ENCODE measurements around the gene PIGN. TPM values are rescaled to one million over a fixed set of nuclear protein-coding genes. Genes with fewer than 3 reads are reported as not detected.
"Not testable (repeated sequence)": the region's sequence is repeated elsewhere in the genome, so short reads cannot be mapped to it uniquely, and the experiment has no call there.

The PIGN gene
- total RNA-seq, 3 donors from 2014 or later (not counting 1 experiment from before 2014, with no cell fraction given): 12.2 to 21.7 (median 20.1) TPM

DNA sequence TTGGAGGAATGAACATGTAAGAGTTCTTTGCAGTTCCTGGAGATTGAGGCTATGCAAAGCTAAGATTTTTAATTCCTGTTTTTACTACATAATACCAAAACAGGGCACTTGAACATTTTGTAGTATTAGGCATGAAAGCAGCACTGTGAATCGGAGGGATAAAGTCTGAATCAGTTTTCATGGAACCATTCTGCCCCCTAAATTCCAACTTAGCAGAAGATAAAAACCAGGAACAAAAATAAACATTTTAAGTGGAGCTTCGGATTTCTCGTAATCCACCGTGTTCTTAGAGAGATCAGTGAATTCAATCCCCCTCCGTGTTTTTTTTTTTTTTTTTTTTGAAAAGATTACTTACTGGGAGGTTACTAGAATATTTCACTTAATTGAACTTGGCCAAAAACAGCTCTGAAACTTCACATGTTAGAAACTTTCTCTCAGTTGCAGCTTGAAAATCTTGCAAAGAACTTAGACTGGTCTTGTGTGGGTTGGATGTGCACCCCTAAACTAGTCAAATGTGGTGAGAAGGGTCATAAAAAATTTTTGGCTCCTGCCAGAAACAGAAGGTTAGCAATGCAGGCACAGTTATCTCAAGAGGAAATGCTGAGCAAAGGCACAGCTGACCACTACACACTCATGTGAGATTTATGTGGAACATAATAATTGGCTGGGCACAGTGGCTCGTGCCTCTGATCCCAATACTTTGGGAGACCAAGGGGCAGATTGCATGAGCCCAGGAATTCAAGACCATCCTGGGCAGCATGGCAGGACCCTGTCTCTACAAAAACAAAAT, 148.7 kb downstream of the PIGN start:
- H3K27me3 Mint-ChIP-seq (ENCODE audit: low read depth in 2 of 2): peaks cover 0 to 5% of the 10 kb centered on the region in 2 donors
- ATAC-seq (no peak), DNase-seq (no peak)
- peaks cover 5 to 11% of the 10 kb centered on the region in 2 donors for H3K4me1 Mint-ChIP-seq
- H3K9me3 Mint-ChIP-seq: no peaks in the 10 kb centered on the region
- no peaks in the 10 kb centered on the region for H3K4me1 ChIP-seq (ENCODE audit: control insufficient read depth, insufficient read depth, low read length)
- H3K36me3 ChIP-seq (ENCODE audit: control insufficient read depth, insufficient read depth, low read length): no peaks in the 10 kb centered on the region
- no peak overlapping the region for H3K4me3 Mint-ChIP-seq
- no peaks in the 10 kb centered on the region for H3K9me3 ChIP-seq (ENCODE audit: control insufficient read depth, insufficient read depth, low read length)
- TF ChIP-seq, protein P1, sequence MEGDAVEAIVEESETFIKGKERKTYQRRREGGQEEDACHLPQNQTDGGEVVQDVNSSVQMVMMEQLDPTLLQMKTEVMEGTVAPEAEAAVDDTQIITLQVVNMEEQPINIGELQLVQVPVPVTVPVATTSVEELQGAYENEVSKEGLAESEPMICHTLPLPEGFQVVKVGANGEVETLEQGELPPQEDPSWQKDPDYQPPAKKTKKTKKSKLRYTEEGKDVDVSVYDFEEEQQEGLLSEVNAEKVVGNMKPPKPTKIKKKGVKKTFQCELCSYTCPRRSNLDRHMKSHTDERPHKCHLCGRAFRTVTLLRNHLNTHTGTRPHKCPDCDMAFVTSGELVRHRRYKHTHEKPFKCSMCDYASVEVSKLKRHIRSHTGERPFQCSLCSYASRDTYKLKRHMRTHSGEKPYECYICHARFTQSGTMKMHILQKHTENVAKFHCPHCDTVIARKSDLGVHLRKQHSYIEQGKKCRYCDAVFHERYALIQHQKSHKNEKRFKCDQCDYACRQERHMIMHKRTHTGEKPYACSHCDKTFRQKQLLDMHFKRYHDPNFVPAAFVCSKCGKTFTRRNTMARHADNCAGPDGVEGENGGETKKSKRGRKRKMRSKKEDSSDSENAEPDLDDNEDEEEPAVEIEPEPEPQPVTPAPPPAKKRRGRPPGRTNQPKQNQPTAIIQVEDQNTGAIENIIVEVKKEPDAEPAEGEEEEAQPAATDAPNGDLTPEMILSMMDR (IDR thresholded peaks at IDR 0.05): no peak
- intact Hi-C loops (cut with micrococcal nuclease): no loop called here
- 88% methylated on average over 6 of the region's 6 CpGs for WGBS (ENCODE audit: insufficient coverage)
- no peak overlapping the region for H3K27ac Mint-ChIP-seq
- no peaks in the 10 kb centered on the region for H3K36me3 Mint-ChIP-seq
- H3K27me3 ChIP-seq (ENCODE audit: control insufficient read depth, insufficient read depth, low read length): no peaks in the 10 kb centered on the region
- no peak overlapping the region for H3K27ac ChIP-seq (ENCODE audit: low read length)
- H3K4me3 ChIP-seq (ENCODE audit: low read length): no peak overlapping the region

DNA sequence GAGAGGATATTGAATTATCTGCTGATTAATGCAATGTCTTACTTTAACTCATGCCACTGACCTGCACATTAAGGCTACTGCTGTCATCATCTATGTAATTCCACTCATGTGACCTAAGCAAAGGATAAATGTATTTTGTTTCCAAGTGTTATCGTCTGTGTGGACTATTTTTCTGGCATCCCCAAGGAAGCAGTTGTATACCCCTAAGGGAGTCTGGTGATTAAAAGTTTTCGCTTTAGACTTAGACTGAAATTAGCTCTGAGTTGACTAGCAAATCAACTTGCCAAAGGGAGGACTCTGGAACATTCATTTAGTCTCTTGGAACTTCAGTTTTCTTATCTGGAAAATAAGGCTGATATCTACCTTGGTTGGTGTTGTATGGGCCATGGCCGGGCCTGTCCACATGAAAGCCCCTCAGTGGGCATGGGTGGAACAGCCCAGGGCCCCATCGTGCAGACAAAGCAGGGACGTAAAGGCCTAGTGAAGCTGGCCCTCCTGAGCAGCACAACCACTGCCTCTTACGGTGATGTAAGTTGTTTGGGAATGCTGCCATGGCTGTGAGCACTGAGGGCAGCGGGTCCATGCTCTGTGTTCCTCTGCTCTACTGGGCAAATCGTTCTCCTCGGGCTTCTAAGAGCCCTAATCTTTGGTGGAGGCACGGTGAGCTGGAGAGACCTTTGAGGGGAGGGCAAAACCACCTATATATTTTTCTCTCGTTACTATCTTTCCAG, 149.7 kb downstream of the PIGN start:
- intact Hi-C loops (cut with micrococcal nuclease): no loop called here
- H3K36me3 Mint-ChIP-seq: no peaks in the 10 kb centered on the region
- H3K4me1 Mint-ChIP-seq: peaks cover 5 to 11% of the 10 kb centered on the region in 2 donors
- H3K27ac ChIP-seq (ENCODE audit: low read length): no peak overlapping the region
- H3K27ac Mint-ChIP-seq: no peak overlapping the region
- H3K4me3 ChIP-seq (ENCODE audit: low read length): no peak overlapping the region
- 91% methylated on average over 11 of the region's 11 CpGs for WGBS (ENCODE audit: insufficient coverage)
- no peak for DNase-seq
- TF ChIP-seq, protein P1 (IDR thresholded peaks at IDR 0.05): no peak
- ATAC-seq: no peak
- H3K4me1 ChIP-seq (ENCODE audit: control insufficient read depth, insufficient read depth, low read length): no peaks in the 10 kb centered on the region
- H3K27me3 Mint-ChIP-seq (ENCODE audit: low read depth in 2 of 2): peaks cover 0 to 6% of the 10 kb centered on the region in 2 donors
- H3K36me3 ChIP-seq (ENCODE audit: control insufficient read depth, insufficient read depth, low read length): no peaks in the 10 kb centered on the region
- H3K9me3 Mint-ChIP-seq: no peaks in the 10 kb centered on the region
- H3K27me3 ChIP-seq (ENCODE audit: control insufficient read depth, insufficient read depth, low read length): no peaks in the 10 kb centered on the region
- H3K9me3 ChIP-seq (ENCODE audit: control insufficient read depth, insufficient read depth, low read length): no peaks in the 10 kb centered on the region
- H3K4me3 Mint-ChIP-seq: no peak overlapping the region

DNA sequence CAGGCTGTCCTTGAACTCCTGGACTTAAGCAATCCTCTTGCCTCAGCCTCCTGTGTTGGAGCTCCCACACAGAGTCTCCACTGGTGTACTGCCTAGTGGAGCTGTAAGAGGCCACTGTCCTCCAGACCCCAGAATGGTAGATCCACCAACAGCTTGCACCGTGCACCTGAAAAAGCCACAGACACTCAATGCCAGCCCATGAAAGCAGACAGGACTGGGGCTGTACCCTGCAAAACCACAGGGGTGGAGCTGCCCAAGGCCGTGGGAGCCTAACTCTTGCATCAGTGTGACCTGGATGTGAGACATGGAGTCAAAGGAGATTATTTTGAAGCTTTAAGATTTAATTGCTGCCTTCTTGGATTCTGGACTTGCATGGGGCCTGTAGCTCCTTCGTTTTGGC, 152.6 kb downstream of the PIGN start:
- peaks cover 5 to 11% of the 10 kb centered on the region in 2 donors for H3K4me1 Mint-ChIP-seq
- intact Hi-C loops (cut with micrococcal nuclease); H3K4me1 ChIP-seq (ENCODE audit: control insufficient read depth, insufficient read depth, low read length); H3K4me3 Mint-ChIP-seq; ATAC-seq; H3K4me3 ChIP-seq (ENCODE audit: low read length); H3K9me3 ChIP-seq (ENCODE audit: control insufficient read depth, insufficient read depth, low read length); H3K36me3 Mint-ChIP-seq; H3K27me3 Mint-ChIP-seq (ENCODE audit: low read depth in 2 of 2); DNase-seq; H3K36me3 ChIP-seq (ENCODE audit: control insufficient read depth, insufficient read depth, low read length); H3K27me3 ChIP-seq (ENCODE audit: control insufficient read depth, insufficient read depth, low read length); H3K27ac ChIP-seq (ENCODE audit: low read length); H3K27ac Mint-ChIP-seq; H3K9me3 Mint-ChIP-seq: not testable (repeated sequence)
- whole genome bisulfite sequencing (ENCODE audit: insufficient coverage): 65% methylated on average over 2 of the region's 3 CpGs

DNA sequence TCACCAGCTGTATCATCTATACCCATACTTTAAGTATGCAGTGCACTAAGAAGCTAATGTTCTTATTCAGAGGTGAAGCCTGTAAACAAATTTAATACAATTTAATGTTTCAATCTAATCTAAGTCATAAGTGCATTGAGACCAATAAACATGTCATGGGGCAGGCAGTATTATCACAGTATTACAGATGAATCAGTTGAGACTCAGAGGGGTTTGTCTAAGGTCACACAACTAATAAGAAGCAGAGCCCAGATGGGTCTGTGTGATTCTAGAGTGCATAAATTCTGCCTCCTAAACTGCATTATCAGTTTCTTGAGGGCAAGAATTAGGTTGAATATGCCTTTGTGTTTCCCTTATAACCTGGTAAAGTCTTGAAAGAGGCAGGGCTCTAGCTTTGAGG, 153.1 kb downstream of the PIGN start:
- DNase-seq (no peak), ATAC-seq (no peak)
- Histone ChIP-seq H3K36me3 (ENCODE audit: control insufficient read depth, insufficient read depth, low read length) (no peaks in the 10 kb centered on the region), H3K27me3 (ENCODE audit: control insufficient read depth, insufficient read depth, low read length) (no peaks in the 10 kb centered on the region), H3K27ac (ENCODE audit: low read length) (no peak overlapping the region), H3K9me3 (ENCODE audit: control insufficient read depth, insufficient read depth, low read length) (no peaks in the 10 kb centered on the region), H3K4me1 (ENCODE audit: control insufficient read depth, insufficient read depth, low read length) (no peaks in the 10 kb centered on the region), H3K4me3 (ENCODE audit: low read length) (no peak overlapping the region)
- Mint-ChIP-seq H3K27me3 (ENCODE audit: low read depth in 2 of 2) (peaks cover 0 to 6% of the 10 kb centered on the region in 2 donors), H3K4me1 (peaks cover 5 to 11% of the 10 kb centered on the region in 2 donors), H3K27ac (no peak overlapping the region), H3K36me3 (no peaks in the 10 kb centered on the region), H3K9me3 (no peaks in the 10 kb centered on the region), H3K4me3 (no peak overlapping the region)
- intact Hi-C loops (cut with micrococcal nuclease): no loop called here
- TF ChIP-seq, protein P1 (IDR thresholded peaks at IDR 0.05): no peak
